GM21619 (cell line): ENCODE measurements around the gene SSRP1.
"Not testable (repeated sequence)": the region's sequence is repeated elsewhere in the genome, so short reads cannot be mapped to it uniquely, and the experiment has no call there.

Source experiments
- ATAC-seq: cut with Tn5 transposase; IDR thresholded peaks from one replicate; pipeline ENCODE4 v1.9.1; 2021; ENCODE audit not compliant: unreplicated experiment

Gene SSRP1

GRCh38 chr11:57303280-57303989 lies 32.3 kb downstream of the SSRP1 start:
- no peak for ATAC-seq

- ATAC-seq: no peak
Observed at GRCh38 chr11:57302489-57302888, 33.2 kb downstream of the SSRP1 start.

- no peak for ATAC-seq
Observed at GRCh38 chr11:57301711-57302423, 33.8 kb downstream of the SSRP1 start.

- no peak for ATAC-seq
Observed at GRCh38 chr11:57300785-57301184, 34.9 kb downstream of the SSRP1 start.

GRCh38 chr11:57299150-57299737 lies 36.4 kb downstream of the SSRP1 start:
- ATAC-seq: no peak

GRCh38 chr11:57297221-57297620 lies 38.5 kb downstream of the SSRP1 start:
- no peak for ATAC-seq

- ATAC-seq: not testable (repeated sequence)
Observed at GRCh38 chr11:57296205-57296604, 39.5 kb downstream of the SSRP1 start.

- no peak for ATAC-seq
Observed at GRCh38 chr11:57294225-57295131, 41.2 kb downstream of the SSRP1 start.

GRCh38 chr11:57290288-57290687 lies 45.4 kb downstream of the SSRP1 start:
- ATAC-seq: no peak

- no peak for ATAC-seq
Observed at GRCh38 chr11:57288771-57289579, 46.7 kb downstream of the SSRP1 start.

- no peak for ATAC-seq
Observed at GRCh38 chr11:57287884-57288283, 47.8 kb downstream of the SSRP1 start.

GRCh38 chr11:57283231-57283990 lies 52.3 kb downstream of the SSRP1 start:
- no peak for ATAC-seq

GRCh38 chr11:57281546-57281945 lies 54.1 kb downstream of the SSRP1 start:
- not testable (repeated sequence) for ATAC-seq

- ATAC-seq: no peak
Observed at GRCh38 chr11:57279116-57279515, 56.6 kb downstream of the SSRP1 start.

- no peak for ATAC-seq
Observed at GRCh38 chr11:57278721-57279095, 57.0 kb downstream of the SSRP1 start.

- peak; percentile 84 for ATAC-seq
Observed at GRCh38 chr11:57277845-57278720, 57.6 kb downstream of the SSRP1 start.

- ATAC-seq: no peak
Observed at GRCh38 chr11:57276971-57277675, 58.6 kb downstream of the SSRP1 start.
